ENCODE results near the gene SREK1IP1.

Gene SREK1IP1

GRCh38 chr5:64790210-64790609 lies 21.7 kb upstream of the SREK1IP1 start:
- Histone ChIP-seq H3K27me3 (ENCODE audit: control insufficient read depth, insufficient read depth, low read length) (no peaks in the 10 kb centered on the region), H3K9me3 (ENCODE audit: control insufficient read depth, insufficient read depth, low read length) (no peaks in the 10 kb centered on the region), H3K4me3 (ENCODE audit: low read depth, low read length) (no peak overlapping the region), H3K36me3 (ENCODE audit: control insufficient read depth, insufficient read depth, low read length) (peaks cover 53% of the 10 kb centered on the region), H3K9ac (ENCODE audit: low read depth, low read length) (no peak overlapping the region), H3K4me1 (ENCODE audit: control insufficient read depth, insufficient read depth, low read length) (no peaks in the 10 kb centered on the region), H3K27ac (ENCODE audit: low read depth, low read length) (no peak overlapping the region)

- H3K4me1 ChIP-seq (ENCODE audit: control insufficient read depth, insufficient read depth, low read length): no peaks in the 10 kb centered on the region
- H3K36me3 ChIP-seq (ENCODE audit: control insufficient read depth, insufficient read depth, low read length): peaks cover 60% of the 10 kb centered on the region
- no peak overlapping the region for H3K27ac ChIP-seq (ENCODE audit: low read depth, low read length)
These were observed 21.0 kb upstream of the SREK1IP1 start for GRCh38 chr5:64789457-64789856.

GRCh38 chr5:64788156-64788555 lies 19.7 kb upstream of the SREK1IP1 start:
- Histone ChIP-seq H3K27me3 (ENCODE audit: control insufficient read depth, insufficient read depth, low read length) (no peaks in the 10 kb centered on the region), H3K4me1 (ENCODE audit: control insufficient read depth, insufficient read depth, low read length) (no peaks in the 10 kb centered on the region), H3K9me3 (ENCODE audit: control insufficient read depth, insufficient read depth, low read length) (no peaks in the 10 kb centered on the region), H3K36me3 (ENCODE audit: control insufficient read depth, insufficient read depth, low read length) (peaks cover 57% of the 10 kb centered on the region), H3K4me3 (ENCODE audit: low read depth, low read length) (no peak overlapping the region), H3K27ac (ENCODE audit: low read depth, low read length) (no peak overlapping the region), H3K9ac (ENCODE audit: low read depth, low read length) (no peak overlapping the region)

More at GRCh38 chr5:64789457-64789856, 21.0 kb upstream of the SREK1IP1 start:
- Histone ChIP-seq H3K27me3 (ENCODE audit: control insufficient read depth, insufficient read depth, low read length) (no peaks in the 10 kb centered on the region), H3K9ac (ENCODE audit: low read depth, low read length) (no peak overlapping the region), H3K9me3 (ENCODE audit: control insufficient read depth, insufficient read depth, low read length) (no peaks in the 10 kb centered on the region), H3K4me3 (ENCODE audit: low read depth, low read length) (no peak overlapping the region)

GRCh38 chr5:64786372-64786771 lies 17.9 kb upstream of the SREK1IP1 start:
- H3K36me3 ChIP-seq (ENCODE audit: control insufficient read depth, insufficient read depth, low read length): peaks cover 57% of the 10 kb centered on the region
- no peaks in the 10 kb centered on the region for H3K9me3 ChIP-seq (ENCODE audit: control insufficient read depth, insufficient read depth, low read length)
- H3K27me3 ChIP-seq (ENCODE audit: control insufficient read depth, insufficient read depth, low read length): no peaks in the 10 kb centered on the region
- no peak overlapping the region for H3K9ac ChIP-seq (ENCODE audit: low read depth, low read length)
- H3K27ac ChIP-seq (ENCODE audit: low read depth, low read length): no peak overlapping the region
- H3K4me3 ChIP-seq (ENCODE audit: low read depth, low read length): no peak overlapping the region
- no peaks in the 10 kb centered on the region for H3K4me1 ChIP-seq (ENCODE audit: control insufficient read depth, insufficient read depth, low read length)

DNA sequence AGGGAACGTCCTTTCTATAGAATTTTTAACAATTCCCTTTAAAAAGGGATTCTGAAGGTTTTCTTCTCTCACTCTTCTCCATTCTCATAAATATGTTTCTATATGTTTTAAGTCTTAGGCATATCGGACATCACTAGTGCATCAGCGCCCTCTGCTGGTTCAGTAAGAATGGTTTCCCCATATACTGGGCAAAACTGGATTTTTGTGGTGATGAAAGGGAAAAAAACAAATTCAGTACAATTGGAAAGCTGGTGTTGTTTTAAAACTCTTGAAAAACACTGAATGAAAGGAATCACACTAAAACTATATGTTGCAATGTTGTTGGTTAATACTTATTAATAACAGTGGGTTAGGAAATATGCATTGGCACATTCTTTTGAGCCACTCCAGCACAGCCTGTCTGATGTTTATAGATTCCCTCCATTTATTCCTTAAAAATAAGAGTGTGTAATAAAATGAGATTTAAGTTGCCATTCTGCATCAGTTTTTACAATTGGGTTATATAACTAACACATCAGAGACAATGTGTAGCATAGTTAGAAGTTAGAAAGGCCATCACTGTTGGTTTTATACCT lies 16.0 kb upstream of the SREK1IP1 start:
- Histone ChIP-seq H3K9ac (ENCODE audit: low read depth, low read length) (no peak overlapping the region), H3K4me1 (ENCODE audit: control insufficient read depth, insufficient read depth, low read length) (no peaks in the 10 kb centered on the region), H3K27ac (ENCODE audit: low read depth, low read length) (no peak overlapping the region), H3K9me3 (ENCODE audit: control insufficient read depth, insufficient read depth, low read length) (no peaks in the 10 kb centered on the region), H3K36me3 (ENCODE audit: control insufficient read depth, insufficient read depth, low read length) (peaks cover 53% of the 10 kb centered on the region), H3K4me3 (ENCODE audit: low read depth, low read length) (no peak overlapping the region), H3K27me3 (ENCODE audit: control insufficient read depth, insufficient read depth, low read length) (no peaks in the 10 kb centered on the region)

- no peak overlapping the region for H3K4me3 ChIP-seq (ENCODE audit: low read depth, low read length)
- peaks cover 17% of the 10 kb centered on the region for H3K36me3 ChIP-seq (ENCODE audit: control insufficient read depth, insufficient read depth, low read length)
- no peaks in the 10 kb centered on the region for H3K27me3 ChIP-seq (ENCODE audit: control insufficient read depth, insufficient read depth, low read length)
- H3K9ac ChIP-seq (ENCODE audit: low read depth, low read length): no peak overlapping the region
- no peaks in the 10 kb centered on the region for H3K9me3 ChIP-seq (ENCODE audit: control insufficient read depth, insufficient read depth, low read length)
- 0 out of 2 replicates have a peak, but pooled peaks cover 4% of the 10 kb centered on the region for H3K4me1 ChIP-seq (ENCODE audit: control insufficient read depth, insufficient read depth, low read length)
- H3K27ac ChIP-seq (ENCODE audit: low read depth, low read length): no peak overlapping the region
These were observed 6.8 kb upstream of the SREK1IP1 start for GRCh38 chr5:64775291-64775690.

DNA sequence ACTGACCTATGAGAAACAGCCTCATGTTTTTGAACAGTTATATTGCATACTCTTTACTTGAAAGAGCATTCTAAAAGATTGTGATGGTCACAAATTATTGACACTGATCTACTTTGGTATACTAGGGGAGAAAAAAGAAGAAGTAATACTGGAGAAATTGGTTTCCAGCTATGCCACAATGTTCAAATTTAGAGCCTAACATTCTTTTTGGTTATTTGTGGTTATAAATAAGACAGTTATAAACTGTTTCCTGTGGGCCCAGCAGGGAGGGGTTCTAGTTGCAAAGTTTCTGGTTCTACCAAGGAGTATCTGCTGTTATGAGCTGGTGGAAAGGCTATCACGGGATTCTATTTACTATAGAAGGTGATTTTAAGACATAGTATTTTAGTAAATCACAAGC lies 5.0 kb upstream of the SREK1IP1 start:
- no peak overlapping the region for H3K4me3 ChIP-seq (ENCODE audit: low read depth, low read length)

GRCh38 chr5:64771736-64772135 lies 3.2 kb upstream of the SREK1IP1 start:
- H3K27ac ChIP-seq (ENCODE audit: low read depth, low read length): no peak overlapping the region
- H3K27me3 ChIP-seq (ENCODE audit: control insufficient read depth, insufficient read depth, low read length): no peaks in the 10 kb centered on the region
- peaks cover 16% of the 10 kb centered on the region for H3K4me1 ChIP-seq (ENCODE audit: control insufficient read depth, insufficient read depth, low read length)
- H3K36me3 ChIP-seq (ENCODE audit: control insufficient read depth, insufficient read depth, low read length): peaks cover 18% of the 10 kb centered on the region
- no peaks in the 10 kb centered on the region for H3K9me3 ChIP-seq (ENCODE audit: control insufficient read depth, insufficient read depth, low read length)
- no peak overlapping the region for H3K4me3 ChIP-seq (ENCODE audit: low read depth, low read length)
- no peak overlapping the region for H3K9ac ChIP-seq (ENCODE audit: low read depth, low read length)

More for the DNA sequence above, 5.0 kb upstream of the SREK1IP1 start:
- peaks cover 17% of the 10 kb centered on the region for H3K36me3 ChIP-seq (ENCODE audit: control insufficient read depth, insufficient read depth, low read length)
- no peaks in the 10 kb centered on the region for H3K27me3 ChIP-seq (ENCODE audit: control insufficient read depth, insufficient read depth, low read length)
- no peaks in the 10 kb centered on the region for H3K9me3 ChIP-seq (ENCODE audit: control insufficient read depth, insufficient read depth, low read length)
- no peak overlapping the region for H3K9ac ChIP-seq (ENCODE audit: low read depth, low read length)
- no peak overlapping the region for H3K27ac ChIP-seq (ENCODE audit: low read depth, low read length)
- peaks cover 9% of the 10 kb centered on the region; the same call in 1 of the 2 replicates for H3K4me1 ChIP-seq (ENCODE audit: control insufficient read depth, insufficient read depth, low read length)

DNA sequence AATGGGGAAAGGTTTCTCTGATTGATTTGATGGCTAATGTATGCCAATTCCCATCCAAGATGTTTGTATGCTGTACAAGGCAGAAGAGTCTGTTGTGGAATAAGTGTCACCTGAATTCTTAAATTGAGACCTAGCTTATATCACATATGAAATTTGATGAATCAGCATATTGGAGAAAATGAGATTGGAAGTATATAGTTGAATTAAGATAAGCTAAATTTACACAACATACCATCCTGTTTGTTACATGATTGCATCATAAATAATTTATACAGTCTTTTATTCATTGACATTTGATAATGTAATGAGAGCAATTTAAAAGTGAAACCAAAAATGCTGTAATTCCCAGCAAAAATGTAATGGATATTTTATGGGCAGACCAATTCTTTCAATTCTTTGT lies 1.4 kb upstream of the SREK1IP1 start:
- peaks cover 16% of the 10 kb centered on the region for H3K4me1 ChIP-seq (ENCODE audit: control insufficient read depth, insufficient read depth, low read length)
- H3K9me3 ChIP-seq (ENCODE audit: control insufficient read depth, insufficient read depth, low read length): no peaks in the 10 kb centered on the region
- 0 out of 2 replicates have a peak overlapping the region, but pooled peaks have one; percentile 99 for H3K9ac ChIP-seq (ENCODE audit: low read depth, low read length)
- peak overlapping the region; percentile 93 for H3K4me3 ChIP-seq (ENCODE audit: low read depth, low read length)
- H3K27ac ChIP-seq (ENCODE audit: low read depth, low read length): no peak overlapping the region
- H3K27me3 ChIP-seq (ENCODE audit: control insufficient read depth, insufficient read depth, low read length): no peaks in the 10 kb centered on the region
- peaks cover 25% of the 10 kb centered on the region for H3K36me3 ChIP-seq (ENCODE audit: control insufficient read depth, insufficient read depth, low read length)

- Histone ChIP-seq H3K4me1 (ENCODE audit: control insufficient read depth, insufficient read depth, low read length) (peaks cover 16% of the 10 kb centered on the region), H3K9me3 (ENCODE audit: control insufficient read depth, insufficient read depth, low read length) (no peaks in the 10 kb centered on the region), H3K4me3 (ENCODE audit: low read depth, low read length) (peak overlapping the region; percentile 93), H3K9ac (ENCODE audit: low read depth, low read length) (peak overlapping the region; percentile 99), H3K27me3 (ENCODE audit: control insufficient read depth, insufficient read depth, low read length) (no peaks in the 10 kb centered on the region), H3K27ac (ENCODE audit: low read depth, low read length) (peak overlapping the region; percentile 95), H3K36me3 (ENCODE audit: control insufficient read depth, insufficient read depth, low read length) (peaks cover 39% of the 10 kb centered on the region)
These were observed 533 bp downstream of the SREK1IP1 start for GRCh38 chr5:64767959-64768357.

DNA sequence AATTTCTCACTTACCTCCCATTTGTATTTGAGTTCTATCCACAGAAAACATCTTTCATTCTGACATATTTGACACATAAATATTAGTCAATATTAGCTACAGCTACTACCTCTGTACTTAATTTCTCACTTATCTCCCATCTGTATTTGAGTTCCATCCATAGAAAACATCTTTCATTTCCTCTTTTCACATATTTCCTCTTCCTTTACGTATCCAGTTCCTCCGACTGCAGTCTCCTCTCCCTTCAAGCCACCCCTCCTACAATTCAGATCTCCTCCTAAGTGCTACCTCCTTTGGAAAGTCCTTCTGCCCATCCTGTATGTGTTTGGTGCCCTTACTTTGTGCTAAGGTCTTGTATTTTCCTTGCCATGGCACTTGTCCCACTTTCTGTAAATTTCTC lies 1.6 kb downstream of the SREK1IP1 start:
- Histone ChIP-seq H3K4me1 (ENCODE audit: control insufficient read depth, insufficient read depth, low read length) (peaks cover 16% of the 10 kb centered on the region), H3K9ac (ENCODE audit: low read depth, low read length) (no peak overlapping the region), H3K27me3 (ENCODE audit: control insufficient read depth, insufficient read depth, low read length) (no peaks in the 10 kb centered on the region), H3K4me3 (ENCODE audit: low read depth, low read length) (peak overlapping the region; percentile 93), H3K27ac (ENCODE audit: low read depth, low read length) (no peak overlapping the region), H3K9me3 (ENCODE audit: control insufficient read depth, insufficient read depth, low read length) (no peaks in the 10 kb centered on the region), H3K36me3 (ENCODE audit: control insufficient read depth, insufficient read depth, low read length) (peaks cover 39% of the 10 kb centered on the region)

Measured in HUES48 (cell line).